ENCODE results near the gene BRAF.
"Not testable (repeated sequence)": the region's sequence is repeated elsewhere in the genome, so short reads cannot be mapped to it uniquely, and the experiment has no call there.

The BRAF gene

GRCh38 chr7:140671966-140672365 lies 252.8 kb downstream of the BRAF start:
- no peak overlapping the region for H3K4me3 ChIP-seq (ENCODE audit: low read depth in 1 of 2, low read length in 1 of 2)
- H3K36me3 ChIP-seq: no peaks in the 10 kb centered on the region
- no peak overlapping the region for H3K27ac ChIP-seq
- no peaks in the 10 kb centered on the region for H3K27me3 ChIP-seq
- H3K9me3 ChIP-seq: no peaks in the 10 kb centered on the region
- no peak for TF ChIP-seq CTCF (IDR thresholded peaks at IDR 0.05)
- H3K4me1 ChIP-seq (ENCODE audit: control insufficient read depth in 1 of 2, insufficient read depth in 1 of 2, low read depth in 1 of 2, low read length in 1 of 2): peaks cover 19 to 29% of the 10 kb centered on the region in 2 experiments

- no peaks in the 10 kb centered on the region for H3K9me3 ChIP-seq
- H3K27me3 ChIP-seq: no peaks in the 10 kb centered on the region
- no peak overlapping the region for H3K27ac ChIP-seq
- peaks cover 16 to 27% of the 10 kb centered on the region in 2 experiments for H3K4me1 ChIP-seq (ENCODE audit: control insufficient read depth in 1 of 2, insufficient read depth in 1 of 2, low read depth in 1 of 2, low read length in 1 of 2)
- no peak for TF ChIP-seq CTCF (IDR thresholded peaks at IDR 0.05)
- no peaks in the 10 kb centered on the region for H3K36me3 ChIP-seq
- H3K4me3 ChIP-seq (ENCODE audit: low read depth in 1 of 2, low read length in 1 of 2): no peak overlapping the region
These were observed 254.3 kb downstream of the BRAF start for GRCh38 chr7:140670343-140670935.

DNA sequence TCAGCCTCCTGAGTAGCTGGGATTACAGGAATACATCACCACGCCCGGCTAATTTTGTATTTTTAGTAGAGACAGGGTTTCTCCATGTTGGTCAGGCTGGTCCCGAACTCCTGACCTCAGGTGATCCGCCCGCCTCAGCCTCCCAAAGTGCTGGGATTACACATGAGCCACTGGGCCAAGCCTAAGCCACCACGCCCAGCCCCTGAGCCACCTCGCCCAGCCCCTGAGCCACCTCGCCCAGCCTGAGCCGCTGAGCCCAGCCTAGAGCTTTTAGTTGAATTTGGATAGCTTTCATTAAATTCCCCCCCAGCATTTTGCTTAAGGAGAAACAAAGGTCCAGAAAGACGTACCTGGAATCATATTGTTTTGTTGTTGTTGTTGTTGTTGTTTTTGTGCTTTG lies 254.9 kb downstream of the BRAF start:
- not testable (repeated sequence) for H3K27me3 ChIP-seq; H3K4me3 ChIP-seq (ENCODE audit: low read depth in 1 of 2, low read length in 1 of 2); H3K27ac ChIP-seq; H3K9me3 ChIP-seq; H3K36me3 ChIP-seq
- H3K4me1 ChIP-seq (ENCODE audit: control insufficient read depth in 1 of 2, insufficient read depth in 1 of 2, low read depth in 1 of 2, low read length in 1 of 2): peaks cover 13 to 21% of the 10 kb centered on the region in 2 experiments

DNA sequence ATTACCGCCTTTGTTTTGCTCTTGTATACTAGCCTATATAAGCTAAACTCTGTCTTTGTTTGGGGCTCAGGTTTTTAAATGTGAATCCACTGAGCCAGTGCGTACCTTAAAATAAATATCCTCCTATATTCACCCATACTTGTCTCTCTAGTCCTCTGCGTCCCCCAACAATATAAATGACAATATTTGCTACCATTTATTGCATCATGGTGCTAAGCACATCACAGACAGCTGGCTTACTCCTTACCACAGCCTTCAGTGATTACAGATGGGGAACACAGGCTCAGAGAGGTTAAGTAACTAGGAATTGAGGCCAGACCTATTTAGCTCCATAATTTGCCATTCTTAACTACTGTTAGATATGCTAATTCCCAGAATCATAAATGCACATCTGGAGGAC lies 255.4 kb downstream of the BRAF start:
- H3K4me1 ChIP-seq (ENCODE audit: control insufficient read depth in 1 of 2, insufficient read depth in 1 of 2, low read depth in 1 of 2, low read length in 1 of 2): peaks cover 13 to 17% of the 10 kb centered on the region in 2 experiments
- no peaks in the 10 kb centered on the region for H3K36me3 ChIP-seq
- no peaks in the 10 kb centered on the region for H3K9me3 ChIP-seq
- H3K27ac ChIP-seq: no peak overlapping the region
- H3K27me3 ChIP-seq: no peaks in the 10 kb centered on the region
- H3K4me3 ChIP-seq (ENCODE audit: low read depth in 1 of 2, low read length in 1 of 2): no peak overlapping the region
- no peak for TF ChIP-seq CTCF (IDR thresholded peaks at IDR 0.05)
